Activated CD8-positive, alpha-beta T cell treated with anti-CD3 and anti-CD28 coated beads for 36 hours (primary cell): Measurements from ENCODE around the gene C5orf34. TPM values are rescaled to one million over a fixed set of nuclear protein-coding genes. Genes with fewer than 3 reads are reported as not detected.

Source experiments
- ATAC-seq: fragments of 200-7000 bp; cut with Tn5 transposase; one replicate; pipeline ENCODE4 v1.10.0; 2021; ENCODE audit warnings: mild to moderate bottlenecking, moderate library complexity
- CTCF ChIA-PET: fragments of 350-600 bp; sonication (Branson Sonifier 250); formaldehyde crosslinking; loops from one replicate; lab custom pipeline; 2021; ENCODE audit warnings: antibody characterized with exemption; lab: Charles Lee
- POLR2A ChIA-PET: fragments of 350-600 bp; sonication (Branson Sonifier 250); formaldehyde crosslinking; loops from one replicate; lab custom pipeline; 2021; ENCODE audit warnings: antibody characterized with exemption; lab: Charles Lee
- DNase-seq: peaks from one replicate; pipeline ENCODE4 v3.0.0-alpha.2; 2020
- H3K27ac Mint-ChIP-seq: one replicate; pipeline ENCODE4 v1.8.0; 2021; ENCODE audit warnings: mild to moderate bottlenecking, mixed read lengths
- H3K27me3 Mint-ChIP-seq: one replicate; pipeline ENCODE4 v1.8.0; 2021; ENCODE audit warnings: mixed read lengths
- H3K36me3 Mint-ChIP-seq: one replicate; pipeline ENCODE4 v1.8.0; 2021; ENCODE audit warnings: low read depth, mixed read lengths
- H3K4me1 Mint-ChIP-seq: one replicate; pipeline ENCODE4 v1.8.0; 2021; ENCODE audit warnings: low read depth, mixed read lengths
- H3K4me3 Mint-ChIP-seq: one replicate; pipeline ENCODE4 v1.8.0; 2021; ENCODE audit warnings: mild to moderate bottlenecking, moderate library complexity, mixed read lengths
- H3K9me3 Mint-ChIP-seq: one replicate; pipeline ENCODE4 v1.8.0; 2021; ENCODE audit warnings: mixed read lengths
- CTCF ChIP-seq: fragments of 200-600 bp; IDR thresholded peaks from one replicate; pipeline ENCODE4 v1.8.0; 2022; ENCODE audit warnings: antibody characterized with exemption, mild to moderate bottlenecking
- intact Hi-C: fragments of 100-400 bp; cut with micrococcal nuclease; formaldehyde crosslinking; loops from one replicate; pipeline ENCODE4 v1.10.0; 2022
- total RNA-seq, 2 experiments: library from RNA; stranded (reverse); gene quantifications; one replicate each; pipeline ENCODE4 v1.2.3, GENCODE V29; 2021

The C5orf34 gene
- total RNA-seq, 2 experiments from 2014 or later, result 9.1 to 10.5 TPM

GRCh38 chr5:43540746-43541145 is 25.8 kb upstream of the C5orf34 start:
- H3K36me3 Mint-ChIP-seq, result peaks cover 39% of the 10 kb centered on the region
- ATAC-seq, result no peak
- POLR2A ChIA-PET, result interaction anchor here (0.7 to 1.0 kb wide), 3 partner anchors 10 to 18 kb away, joined by 3 to 4 read pairs (median 3); no protein-coding TSS in a partner anchor

GRCh38 chr5:43536972-43537371 is 22.0 kb upstream of the C5orf34 start:
- no peaks in the 10 kb centered on the region for H3K27me3 Mint-ChIP-seq
- H3K4me3 Mint-ChIP-seq, result no peak overlapping the region
- CTCF ChIA-PET, result no interaction called here
- H3K27ac Mint-ChIP-seq, result no peak overlapping the region
- H3K4me1 Mint-ChIP-seq, result peaks cover 13% of the 10 kb centered on the region
- intact Hi-C loops, result no loop called here
- POLR2A ChIA-PET, result no interaction called here
- peaks cover 41% of the 10 kb centered on the region for H3K36me3 Mint-ChIP-seq
- ATAC-seq (no peak), DNase-seq (no peak)
- no peaks in the 10 kb centered on the region for H3K9me3 Mint-ChIP-seq
- TF ChIP-seq CTCF, result no peak

More at GRCh38 chr5:43540746-43541145, 25.8 kb upstream of the C5orf34 start:
- intact Hi-C loops, result no loop called here
- Mint-ChIP-seq H3K9me3 (no peaks in the 10 kb centered on the region), H3K27me3 (no peaks in the 10 kb centered on the region), H3K4me1 (peaks cover 13% of the 10 kb centered on the region), H3K4me3 (no peak overlapping the region), H3K27ac (no peak overlapping the region)
- CTCF ChIA-PET, result interaction anchor here (1.4 to 2.5 kb wide), 3 partner anchors 10 to 15 kb away, joined by 3 to 16 read pairs (median 6); no protein-coding TSS in a partner anchor
- no peak for TF ChIP-seq CTCF
- DNase-seq, result no peak

- intact Hi-C loops, result no loop called here
- no peak overlapping the region for H3K4me3 Mint-ChIP-seq
- ATAC-seq (peak; percentile 17), DNase-seq (peak; percentile 4)
- H3K4me1 Mint-ChIP-seq, result peaks cover 9% of the 10 kb centered on the region
- peaks cover 40% of the 10 kb centered on the region for H3K36me3 Mint-ChIP-seq
- no peaks in the 10 kb centered on the region for H3K9me3 Mint-ChIP-seq
- no peaks in the 10 kb centered on the region for H3K27me3 Mint-ChIP-seq
- POLR2A ChIA-PET, result no interaction called here
- CTCF ChIA-PET, result no interaction called here
- peak overlapping the region; percentile 47 for H3K27ac Mint-ChIP-seq
- TF ChIP-seq CTCF, result no peak
Measured at GRCh38 chr5:43533646-43534045, 18.7 kb upstream of the C5orf34 start.

GRCh38 chr5:43530648-43531047 is 15.7 kb upstream of the C5orf34 start:
- no peak for TF ChIP-seq CTCF
- H3K4me1 Mint-ChIP-seq, result peaks cover 9% of the 10 kb centered on the region
- intact Hi-C loops, result no loop called here
- H3K4me3 Mint-ChIP-seq, result no peak overlapping the region
- POLR2A ChIA-PET, result no interaction called here
- DNase-seq (no peak), ATAC-seq (no peak)
- H3K36me3 Mint-ChIP-seq, result peaks cover 40% of the 10 kb centered on the region
- no peak overlapping the region for H3K27ac Mint-ChIP-seq
- no peaks in the 10 kb centered on the region for H3K27me3 Mint-ChIP-seq
- CTCF ChIA-PET, result interaction anchor here (0.6 kb wide), 1 partner anchor 10 kb away, joined by 3 read pairs; no protein-coding TSS in a partner anchor
- H3K9me3 Mint-ChIP-seq, result no peaks in the 10 kb centered on the region

GRCh38 chr5:43523662-43524072 is 8.7 kb upstream of the C5orf34 start:
- no peaks in the 10 kb centered on the region for H3K27me3 Mint-ChIP-seq
- no peaks in the 10 kb centered on the region for H3K9me3 Mint-ChIP-seq
- TF ChIP-seq CTCF, result no peak
- CTCF ChIA-PET, result interaction anchor here (1.2 kb wide), 1 partner anchor 39 kb away, joined by 3 read pairs; no protein-coding TSS in a partner anchor
- no peak overlapping the region for H3K4me3 Mint-ChIP-seq
- ATAC-seq (no peak), DNase-seq (no peak)
- peaks cover 33% of the 10 kb centered on the region for H3K36me3 Mint-ChIP-seq
- H3K4me1 Mint-ChIP-seq, result no peaks in the 10 kb centered on the region
- intact Hi-C loops, result no loop called here
- POLR2A ChIA-PET, result interaction anchor here (0.5 to 0.6 kb wide), 2 partner anchors 21 to 1510 kb away, joined by 3 to 4 read pairs; no protein-coding TSS in a partner anchor
- no peak overlapping the region for H3K27ac Mint-ChIP-seq
